ENCODE data around the gene ACYP1. TPM values are rescaled to one million over a fixed set of nuclear protein-coding genes. Genes with fewer than 3 reads are reported as not detected.

The ACYP1 gene
- polyA plus RNA-seq, 1 experiment, result 9.0 TPM

- Histone ChIP-seq H3K36me3 (ENCODE audit: control insufficient read depth, insufficient read depth, low read length) (peaks cover 20% of the 10 kb centered on the region), H3K27me3 (ENCODE audit: control insufficient read depth, insufficient read depth, low read length) (no peaks in the 10 kb centered on the region), H3K4me3 (ENCODE audit: low read depth, low read length) (no peak overlapping the region)
- TF ChIP-seq CTCF (IDR thresholded peaks at IDR 0.05; ENCODE audit: insufficient read depth, low read depth, low read length), result no peak
- ChIA-PET POLR2A (no interaction called here), CTCF (interaction anchor here (0.6 to 1.4 kb wide), 5 partner anchors 9 to 84 kb away, joined by 3 to 8 read pairs (median 3); no protein-coding TSS in a partner anchor)
- DNase-seq (ENCODE audit: low read depth), result no peak
Observed at GRCh38 chr14:75098212-75098611, 34.4 kb upstream of the ACYP1 start.

GRCh38 chr14:75096959-75097358 lies 33.1 kb upstream of the ACYP1 start:
- peaks cover 20% of the 10 kb centered on the region for H3K36me3 ChIP-seq (ENCODE audit: control insufficient read depth, insufficient read depth, low read length)
- no peak for DNase-seq (ENCODE audit: low read depth)
- no peaks in the 10 kb centered on the region for H3K27me3 ChIP-seq (ENCODE audit: control insufficient read depth, insufficient read depth, low read length)
- ChIA-PET POLR2A (no interaction called here), CTCF (interaction anchor here (1.6 kb wide), 1 partner anchor 392 kb away, joined by 5 read pairs; no protein-coding TSS in a partner anchor)
- no peak for TF ChIP-seq CTCF (IDR thresholded peaks at IDR 0.05; ENCODE audit: insufficient read depth, low read depth, low read length)
- H3K4me3 ChIP-seq (ENCODE audit: low read depth, low read length), result no peak overlapping the region

GRCh38 chr14:75095690-75096089 lies 31.9 kb upstream of the ACYP1 start:
- CTCF ChIA-PET, result interaction anchor here (1.6 to 1.7 kb wide), 2 partner anchors 12 to 149 kb away, joined by 4 to 7 read pairs; no protein-coding TSS in a partner anchor
- no peak for TF ChIP-seq CTCF (IDR thresholded peaks at IDR 0.05; ENCODE audit: insufficient read depth, low read depth, low read length)
- Histone ChIP-seq H3K4me3 (ENCODE audit: low read depth, low read length) (no peak overlapping the region), H3K27me3 (ENCODE audit: control insufficient read depth, insufficient read depth, low read length) (no peaks in the 10 kb centered on the region), H3K36me3 (ENCODE audit: control insufficient read depth, insufficient read depth, low read length) (peaks cover 16% of the 10 kb centered on the region)
- POLR2A ChIA-PET, result no interaction called here
- DNase-seq (ENCODE audit: low read depth), result no peak

- CTCF ChIA-PET, result interaction anchor here (1.2 to 1.7 kb wide), 4 partner anchors 13 to 234 kb away, joined by 3 to 7 read pairs (median 5); no protein-coding TSS in a partner anchor
- no peak overlapping the region for H3K4me3 ChIP-seq (ENCODE audit: low read depth, low read length)
- no peak for DNase-seq (ENCODE audit: low read depth)
- peaks cover 16% of the 10 kb centered on the region for H3K36me3 ChIP-seq (ENCODE audit: control insufficient read depth, insufficient read depth, low read length)
- H3K27me3 ChIP-seq (ENCODE audit: control insufficient read depth, insufficient read depth, low read length), result no peaks in the 10 kb centered on the region
- no peak for TF ChIP-seq CTCF (IDR thresholded peaks at IDR 0.05; ENCODE audit: insufficient read depth, low read depth, low read length)
- POLR2A ChIA-PET, result no interaction called here
Observed at GRCh38 chr14:75094896-75095295, 31.1 kb upstream of the ACYP1 start.

- no peak overlapping the region for H3K4me3 ChIP-seq (ENCODE audit: low read depth, low read length)
- no peaks in the 10 kb centered on the region for H3K27me3 ChIP-seq (ENCODE audit: control insufficient read depth, insufficient read depth, low read length)
- ChIA-PET CTCF (interaction anchor here (1.0 to 8.0 kb wide), 2 partner anchors 184 to 202 kb away, joined by 4 to 107 read pairs; no protein-coding TSS in a partner anchor), POLR2A (no interaction called here)
- no peak for DNase-seq (ENCODE audit: low read depth)
- TF ChIP-seq CTCF (IDR thresholded peaks at IDR 0.05; ENCODE audit: insufficient read depth, low read depth, low read length), result no peak
- H3K36me3 ChIP-seq (ENCODE audit: control insufficient read depth, insufficient read depth, low read length), result peaks cover 11% of the 10 kb centered on the region
Observed at GRCh38 chr14:75092698-75093097, 28.9 kb upstream of the ACYP1 start.
